Activated effector memory CD4-positive, alpha-beta T cell treated with Interleukin-2 at 50 U/mL for 16 hours (primary cell): ENCODE data around the gene ALDH1A1.

Experiments used
- DNase-seq: peaks from one replicate; pipeline ENCODE4 v3.0.0-alpha.2; 2020

The ALDH1A1 gene

GRCh38 chr9:72978744-72979143 is 25.9 kb upstream of the ALDH1A1 start:
- DNase-seq, result no peak

GRCh38 chr9:72977670-72978069 is 24.8 kb upstream of the ALDH1A1 start:
- DNase-seq, result no peak

- DNase-seq, result no peak
Observed at GRCh38 chr9:72974501-72974900, 21.6 kb upstream of the ALDH1A1 start.

GRCh38 chr9:72972636-72973035 is 19.8 kb upstream of the ALDH1A1 start:
- no peak for DNase-seq

GRCh38 chr9:72971411-72971810 is 18.6 kb upstream of the ALDH1A1 start:
- DNase-seq, result no peak

- no peak for DNase-seq
Observed at GRCh38 chr9:72960446-72960845, 7.6 kb upstream of the ALDH1A1 start.

GRCh38 chr9:72958485-72959281 is 5.8 kb upstream of the ALDH1A1 start:
- DNase-seq, result no peak

GRCh38 chr9:72955571-72955970 is 2.7 kb upstream of the ALDH1A1 start:
- DNase-seq, result no peak

GRCh38 chr9:72955126-72955455 is 2.2 kb upstream of the ALDH1A1 start:
- no peak for DNase-seq

- no peak for DNase-seq
Observed at GRCh38 chr9:72954431-72955125, 1.7 kb upstream of the ALDH1A1 start.

- DNase-seq, result no peak
Observed at GRCh38 chr9:72952381-72952690, 517 bp downstream of the ALDH1A1 start.

- no peak for DNase-seq
Observed at GRCh38 chr9:72951520-72952380, 1.1 kb downstream of the ALDH1A1 start.

GRCh38 chr9:72950875-72951442 is 1.9 kb downstream of the ALDH1A1 start:
- no peak for DNase-seq

GRCh38 chr9:72949918-72950325 is 2.9 kb downstream of the ALDH1A1 start:
- no peak for DNase-seq

GRCh38 chr9:72949244-72949582 is 3.6 kb downstream of the ALDH1A1 start:
- DNase-seq, result no peak

- DNase-seq, result no peak
Observed at GRCh38 chr9:72948575-72949243, 4.1 kb downstream of the ALDH1A1 start.

GRCh38 chr9:72947984-72948465 is 4.8 kb downstream of the ALDH1A1 start:
- no peak for DNase-seq

GRCh38 chr9:72946821-72947220 is 6.0 kb downstream of the ALDH1A1 start:
- no peak for DNase-seq

GRCh38 chr9:72946318-72946717 is 6.5 kb downstream of the ALDH1A1 start:
- DNase-seq, result no peak

GRCh38 chr9:72945391-72945790 is 7.5 kb downstream of the ALDH1A1 start:
- DNase-seq, result no peak

- no peak for DNase-seq
Observed at GRCh38 chr9:72943844-72944462, 8.9 kb downstream of the ALDH1A1 start.

- DNase-seq, result no peak
Observed at GRCh38 chr9:72942451-72942850, 10.4 kb downstream of the ALDH1A1 start.
